ENCODE results near the gene DLD. TPM values are rescaled to one million over a fixed set of nuclear protein-coding genes. Genes with fewer than 3 reads are reported as not detected.
A peak's percentile ranks its signal among the peaks of the same experiment; 100 is the strongest.
"Not testable (repeated sequence)": the region's sequence is repeated elsewhere in the genome, so short reads cannot be mapped to it uniquely, and the experiment has no call there.

The DLD gene
- total RNA-seq, 1 donor from 2014 or later: 60.3 TPM

- H3K4me1 Mint-ChIP-seq (ENCODE audit: low read depth): peaks cover 48% of the 10 kb centered on the region
- no peak overlapping the region for H3K27ac Mint-ChIP-seq (ENCODE audit: unreplicated experiment)
- no peaks in the 10 kb centered on the region for H3K27me3 Mint-ChIP-seq (ENCODE audit: low read depth)
- peaks cover 67% of the 10 kb centered on the region for H3K36me3 Mint-ChIP-seq (ENCODE audit: low read depth)
- DNase-seq (ENCODE audit: low spot score): no peak
- TF ChIP-seq, protein P1, sequence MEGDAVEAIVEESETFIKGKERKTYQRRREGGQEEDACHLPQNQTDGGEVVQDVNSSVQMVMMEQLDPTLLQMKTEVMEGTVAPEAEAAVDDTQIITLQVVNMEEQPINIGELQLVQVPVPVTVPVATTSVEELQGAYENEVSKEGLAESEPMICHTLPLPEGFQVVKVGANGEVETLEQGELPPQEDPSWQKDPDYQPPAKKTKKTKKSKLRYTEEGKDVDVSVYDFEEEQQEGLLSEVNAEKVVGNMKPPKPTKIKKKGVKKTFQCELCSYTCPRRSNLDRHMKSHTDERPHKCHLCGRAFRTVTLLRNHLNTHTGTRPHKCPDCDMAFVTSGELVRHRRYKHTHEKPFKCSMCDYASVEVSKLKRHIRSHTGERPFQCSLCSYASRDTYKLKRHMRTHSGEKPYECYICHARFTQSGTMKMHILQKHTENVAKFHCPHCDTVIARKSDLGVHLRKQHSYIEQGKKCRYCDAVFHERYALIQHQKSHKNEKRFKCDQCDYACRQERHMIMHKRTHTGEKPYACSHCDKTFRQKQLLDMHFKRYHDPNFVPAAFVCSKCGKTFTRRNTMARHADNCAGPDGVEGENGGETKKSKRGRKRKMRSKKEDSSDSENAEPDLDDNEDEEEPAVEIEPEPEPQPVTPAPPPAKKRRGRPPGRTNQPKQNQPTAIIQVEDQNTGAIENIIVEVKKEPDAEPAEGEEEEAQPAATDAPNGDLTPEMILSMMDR (IDR thresholded peaks at IDR 0.05): no peak
- H3K4me3 Mint-ChIP-seq (ENCODE audit: unreplicated experiment): no peak overlapping the region
- H3K9me3 Mint-ChIP-seq (ENCODE audit: low read depth): no peaks in the 10 kb centered on the region
Measured at GRCh38 chr7:107955394-107955793, 64.4 kb downstream of the DLD start.

GRCh38 chr7:107956950-107957349 is 66.0 kb downstream of the DLD start:
- not testable (repeated sequence) for H3K27me3 Mint-ChIP-seq (ENCODE audit: low read depth); DNase-seq (ENCODE audit: low spot score); H3K9me3 Mint-ChIP-seq (ENCODE audit: low read depth); H3K4me3 Mint-ChIP-seq (ENCODE audit: unreplicated experiment); H3K27ac Mint-ChIP-seq (ENCODE audit: unreplicated experiment)
- Mint-ChIP-seq H3K4me1 (ENCODE audit: low read depth) (peaks cover 43% of the 10 kb centered on the region), H3K36me3 (ENCODE audit: low read depth) (peaks cover 65% of the 10 kb centered on the region)

DNA sequence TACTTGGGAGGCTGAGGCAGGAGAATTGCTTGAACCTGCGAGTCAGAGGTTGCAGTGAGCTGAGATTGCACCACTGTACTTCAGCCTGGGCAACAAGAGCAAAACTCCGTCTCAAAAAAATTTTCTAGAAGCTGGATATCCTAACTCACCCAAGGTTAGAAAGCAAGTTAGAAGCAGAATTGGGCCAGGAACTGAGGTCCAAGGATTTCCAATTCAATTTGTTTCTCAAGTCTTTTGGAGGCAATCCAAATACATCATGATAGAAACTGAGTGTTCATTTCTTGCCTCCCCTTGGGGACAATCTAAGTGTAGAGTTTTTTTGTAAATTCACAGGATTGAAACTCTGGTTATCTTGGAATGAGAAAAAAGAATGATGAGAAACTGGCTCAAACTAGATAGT is 66.5 kb downstream of the DLD start:
- no peak for DNase-seq (ENCODE audit: low spot score)
- H3K4me3 Mint-ChIP-seq (ENCODE audit: unreplicated experiment): no peak overlapping the region
- peaks cover 66% of the 10 kb centered on the region for H3K36me3 Mint-ChIP-seq (ENCODE audit: low read depth)
- TF ChIP-seq, protein P1 (IDR thresholded peaks at IDR 0.05): no peak
- no peak overlapping the region for H3K27ac Mint-ChIP-seq (ENCODE audit: unreplicated experiment)
- peaks cover 40% of the 10 kb centered on the region for H3K4me1 Mint-ChIP-seq (ENCODE audit: low read depth)
- no peaks in the 10 kb centered on the region for H3K9me3 Mint-ChIP-seq (ENCODE audit: low read depth)
- no peaks in the 10 kb centered on the region for H3K27me3 Mint-ChIP-seq (ENCODE audit: low read depth)

DNA sequence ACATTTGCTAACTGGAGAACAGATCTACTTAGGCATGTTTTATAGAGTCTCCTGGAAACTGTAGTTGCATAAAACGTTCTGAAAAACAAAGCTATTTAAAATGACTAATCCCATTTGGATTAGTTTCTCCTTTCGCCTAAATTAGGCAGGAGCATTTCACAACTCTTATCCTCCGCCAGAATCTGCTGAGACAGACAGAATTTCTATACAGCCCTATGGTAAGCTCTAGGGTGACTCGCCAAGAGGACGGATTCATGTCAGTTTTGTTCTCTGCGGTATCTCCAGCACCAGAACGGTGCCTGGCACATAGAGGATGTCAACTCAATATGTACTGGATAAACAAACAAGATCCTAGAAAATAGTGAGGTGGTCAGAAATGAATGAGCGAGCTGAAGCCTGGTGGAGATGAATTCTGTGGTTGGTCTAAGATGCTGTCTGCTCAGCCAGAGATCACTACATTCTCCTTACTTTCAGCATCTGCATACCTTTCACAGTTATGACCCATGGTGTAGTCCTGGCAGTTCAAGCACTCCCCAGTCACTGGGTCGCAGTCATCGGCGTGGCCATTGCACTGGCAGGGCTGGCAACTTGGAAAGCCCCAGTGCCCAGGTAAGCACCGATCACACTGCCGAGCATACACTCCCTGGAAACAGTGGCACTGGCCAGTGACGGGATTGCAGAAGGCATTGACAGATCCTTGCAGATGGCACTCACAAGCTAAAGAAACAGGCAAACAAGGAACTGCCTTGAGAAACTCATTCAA is 68.0 kb downstream of the DLD start:
- no peak for DNase-seq (ENCODE audit: low spot score)
- no peak overlapping the region for H3K4me3 Mint-ChIP-seq (ENCODE audit: unreplicated experiment)
- no peaks in the 10 kb centered on the region for H3K9me3 Mint-ChIP-seq (ENCODE audit: low read depth)
- no peaks in the 10 kb centered on the region for H3K27me3 Mint-ChIP-seq (ENCODE audit: low read depth)
- peaks cover 62% of the 10 kb centered on the region for H3K36me3 Mint-ChIP-seq (ENCODE audit: low read depth)
- H3K27ac Mint-ChIP-seq (ENCODE audit: unreplicated experiment): no peak overlapping the region
- TF ChIP-seq, protein P1 (IDR thresholded peaks at IDR 0.05): no peak
- peaks cover 25% of the 10 kb centered on the region for H3K4me1 Mint-ChIP-seq (ENCODE audit: low read depth)

DNA sequence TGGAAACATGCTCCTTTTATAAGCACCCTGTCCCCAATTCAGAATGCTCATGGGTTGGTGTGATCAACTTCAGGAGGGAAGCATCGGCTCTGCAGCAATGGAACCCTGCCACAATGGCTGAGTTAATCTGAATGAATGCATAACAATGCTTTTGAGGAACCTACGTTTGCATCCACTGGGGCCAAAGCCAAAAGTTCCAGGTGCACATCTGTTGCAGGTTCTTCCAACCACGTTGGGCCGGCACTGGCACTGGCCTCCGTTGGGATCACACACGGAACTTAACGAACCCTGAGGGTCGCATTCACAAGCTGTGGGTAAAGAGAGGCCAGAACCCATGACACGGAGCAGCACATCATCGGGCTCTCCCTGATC is 68.5 kb downstream of the DLD start:
- Mint-ChIP-seq H3K4me1 (ENCODE audit: low read depth) (peaks cover 25% of the 10 kb centered on the region), H3K27ac (ENCODE audit: unreplicated experiment) (no peak overlapping the region), H3K27me3 (ENCODE audit: low read depth) (no peaks in the 10 kb centered on the region), H3K4me3 (ENCODE audit: unreplicated experiment) (no peak overlapping the region), H3K36me3 (ENCODE audit: low read depth) (peaks cover 67% of the 10 kb centered on the region), H3K9me3 (ENCODE audit: low read depth) (no peaks in the 10 kb centered on the region)
- TF ChIP-seq, protein P1 (IDR thresholded peaks at IDR 0.05): no peak
- no peak for DNase-seq (ENCODE audit: low spot score)

GRCh38 chr7:107960272-107960671 is 69.3 kb downstream of the DLD start:
- H3K4me1 Mint-ChIP-seq (ENCODE audit: low read depth): peaks cover 25% of the 10 kb centered on the region
- TF ChIP-seq, protein P1 (IDR thresholded peaks at IDR 0.05): no peak
- H3K27ac Mint-ChIP-seq (ENCODE audit: unreplicated experiment): peak overlapping the region; percentile 27
- peaks cover 68% of the 10 kb centered on the region for H3K36me3 Mint-ChIP-seq (ENCODE audit: low read depth)
- DNase-seq (ENCODE audit: low spot score): no peak
- no peaks in the 10 kb centered on the region for H3K27me3 Mint-ChIP-seq (ENCODE audit: low read depth)
- H3K9me3 Mint-ChIP-seq (ENCODE audit: low read depth): no peaks in the 10 kb centered on the region
- H3K4me3 Mint-ChIP-seq (ENCODE audit: unreplicated experiment): no peak overlapping the region

Measured in chondrocyte (in vitro differentiated cells).